Measurements from ENCODE around the gene FLNB.

FLNB gene

GRCh38 chr3:58164906-58165821, 156.9 kb downstream of the FLNB start:
- H3K4me3 ChIP-seq (ENCODE audit: low read depth in 1 of 2, low read length in 1 of 2) = no peak overlapping the region
- H3K36me3 ChIP-seq = no peaks in the 10 kb centered on the region
- H3K9me3 ChIP-seq = no peaks in the 10 kb centered on the region
- no peak for TF ChIP-seq CTCF (IDR thresholded peaks at IDR 0.05)
- H3K27ac ChIP-seq = no peak overlapping the region
- no peaks in the 10 kb centered on the region for H3K27me3 ChIP-seq
- no peaks in the 10 kb centered on the region for H3K4me1 ChIP-seq (ENCODE audit: control insufficient read depth in 1 of 2, insufficient read depth in 1 of 2, low read depth in 1 of 2, low read length in 1 of 2)

GRCh38 chr3:58167431-58168351, 159.5 kb downstream of the FLNB start:
- no peaks in the 10 kb centered on the region for H3K36me3 ChIP-seq
- no peaks in the 10 kb centered on the region for H3K4me1 ChIP-seq (ENCODE audit: control insufficient read depth in 1 of 2, insufficient read depth in 1 of 2, low read depth in 1 of 2, low read length in 1 of 2)
- no peaks in the 10 kb centered on the region for H3K27me3 ChIP-seq
- H3K9me3 ChIP-seq = no peaks in the 10 kb centered on the region
- no peak overlapping the region for H3K27ac ChIP-seq
- H3K4me3 ChIP-seq (ENCODE audit: low read depth in 1 of 2, low read length in 1 of 2) = no peak overlapping the region
- peak; percentile 49 for TF ChIP-seq CTCF (IDR thresholded peaks at IDR 0.05)

- Histone ChIP-seq H3K4me1 (ENCODE audit: control insufficient read depth in 1 of 2, insufficient read depth in 1 of 2, low read depth in 1 of 2, low read length in 1 of 2) (no peaks in the 10 kb centered on the region), H3K27me3 (no peaks in the 10 kb centered on the region), H3K36me3 (no peaks in the 10 kb centered on the region), H3K4me3 (ENCODE audit: low read depth in 1 of 2, low read length in 1 of 2) (no peak overlapping the region), H3K27ac (no peak overlapping the region), H3K9me3 (no peaks in the 10 kb centered on the region)
- no peak for TF ChIP-seq CTCF (IDR thresholded peaks at IDR 0.05)
These were observed 160.3 kb downstream of the FLNB start for GRCh38 chr3:58168498-58168897.

GRCh38 chr3:58169371-58169770, 161.1 kb downstream of the FLNB start:
- H3K4me1 ChIP-seq (ENCODE audit: control insufficient read depth in 1 of 2, insufficient read depth in 1 of 2, low read depth in 1 of 2, low read length in 1 of 2) = no peaks in the 10 kb centered on the region
- H3K36me3 ChIP-seq = no peaks in the 10 kb centered on the region
- no peak overlapping the region for H3K4me3 ChIP-seq (ENCODE audit: low read depth in 1 of 2, low read length in 1 of 2)
- no peaks in the 10 kb centered on the region for H3K9me3 ChIP-seq
- H3K27me3 ChIP-seq = no peaks in the 10 kb centered on the region
- no peak for TF ChIP-seq CTCF (IDR thresholded peaks at IDR 0.05)
- no peak overlapping the region for H3K27ac ChIP-seq

GRCh38 chr3:58170376-58170775, 162.2 kb downstream of the FLNB start:
- no peaks in the 10 kb centered on the region for H3K27me3 ChIP-seq
- no peaks in the 10 kb centered on the region for H3K36me3 ChIP-seq
- no peaks in the 10 kb centered on the region for H3K4me1 ChIP-seq (ENCODE audit: control insufficient read depth in 1 of 2, insufficient read depth in 1 of 2, low read depth in 1 of 2, low read length in 1 of 2)
- no peak overlapping the region for H3K27ac ChIP-seq
- no peak overlapping the region for H3K4me3 ChIP-seq (ENCODE audit: low read depth in 1 of 2, low read length in 1 of 2)
- no peaks in the 10 kb centered on the region for H3K9me3 ChIP-seq
- TF ChIP-seq CTCF (IDR thresholded peaks at IDR 0.05) = no peak
